ENCODE measurements around the gene KNOP1. TPM values are rescaled to one million over a fixed set of nuclear protein-coding genes. Genes with fewer than 3 reads are reported as not detected.

KNOP1 gene
- total RNA-seq, 2 experiments from 2014 or later = 32.0 to 34.4 TPM

GRCh38 chr16:19716183-19716582 is 1.8 kb downstream of the KNOP1 start:
- H3K27me3 Mint-ChIP-seq = no peaks in the 10 kb centered on the region
- no peak overlapping the region for H3K27ac Mint-ChIP-seq
- no peak for DNase-seq
- H3K36me3 Mint-ChIP-seq = peaks cover 26% of the 10 kb centered on the region
- H3K4me3 Mint-ChIP-seq = peak overlapping the region; percentile 94
- H3K4me1 Mint-ChIP-seq = peaks cover 11% of the 10 kb centered on the region
- no peaks in the 10 kb centered on the region for H3K9me3 Mint-ChIP-seq

GRCh38 chr16:19715566-19715965 is 2.5 kb downstream of the KNOP1 start:
- no peak overlapping the region for H3K4me3 Mint-ChIP-seq
- no peaks in the 10 kb centered on the region for H3K9me3 Mint-ChIP-seq
- H3K27me3 Mint-ChIP-seq = no peaks in the 10 kb centered on the region
- H3K4me1 Mint-ChIP-seq = peaks cover 11% of the 10 kb centered on the region
- DNase-seq = no peak
- peak overlapping the region; percentile 20 for H3K27ac Mint-ChIP-seq
- H3K36me3 Mint-ChIP-seq = peaks cover 26% of the 10 kb centered on the region

GRCh38 chr16:19713697-19714096 is 4.3 kb downstream of the KNOP1 start:
- H3K36me3 Mint-ChIP-seq = peaks cover 36% of the 10 kb centered on the region
- no peaks in the 10 kb centered on the region for H3K9me3 Mint-ChIP-seq
- H3K4me1 Mint-ChIP-seq = peaks cover 11% of the 10 kb centered on the region
- no peak overlapping the region for H3K27ac Mint-ChIP-seq
- no peaks in the 10 kb centered on the region for H3K27me3 Mint-ChIP-seq
- H3K4me3 Mint-ChIP-seq = no peak overlapping the region
- DNase-seq = no peak

- no peaks in the 10 kb centered on the region for H3K27me3 Mint-ChIP-seq
- peaks cover 11% of the 10 kb centered on the region for H3K4me1 Mint-ChIP-seq
- no peak for DNase-seq
- no peak overlapping the region for H3K4me3 Mint-ChIP-seq
- H3K9me3 Mint-ChIP-seq = no peaks in the 10 kb centered on the region
- H3K27ac Mint-ChIP-seq = no peak overlapping the region
- peaks cover 36% of the 10 kb centered on the region for H3K36me3 Mint-ChIP-seq
These were observed 5.5 kb downstream of the KNOP1 start for GRCh38 chr16:19712418-19713058.

- H3K9me3 Mint-ChIP-seq = no peaks in the 10 kb centered on the region
- peaks cover 36% of the 10 kb centered on the region for H3K36me3 Mint-ChIP-seq
- H3K27ac Mint-ChIP-seq = no peak overlapping the region
- H3K4me1 Mint-ChIP-seq = peaks cover 10% of the 10 kb centered on the region
- no peaks in the 10 kb centered on the region for H3K27me3 Mint-ChIP-seq
- H3K4me3 Mint-ChIP-seq = no peak overlapping the region
- no peak for DNase-seq
These were observed 6.4 kb downstream of the KNOP1 start for GRCh38 chr16:19711643-19712042.

GRCh38 chr16:19710991-19711545 is 7.0 kb downstream of the KNOP1 start:
- no peaks in the 10 kb centered on the region for H3K27me3 Mint-ChIP-seq
- no peak overlapping the region for H3K4me3 Mint-ChIP-seq
- peaks cover 4% of the 10 kb centered on the region for H3K4me1 Mint-ChIP-seq
- no peak for DNase-seq
- peaks cover 35% of the 10 kb centered on the region for H3K36me3 Mint-ChIP-seq
- no peaks in the 10 kb centered on the region for H3K9me3 Mint-ChIP-seq
- H3K27ac Mint-ChIP-seq = no peak overlapping the region

- H3K27ac Mint-ChIP-seq = no peak overlapping the region
- peaks cover 3% of the 10 kb centered on the region for H3K4me1 Mint-ChIP-seq
- peaks cover 38% of the 10 kb centered on the region for H3K36me3 Mint-ChIP-seq
- H3K4me3 Mint-ChIP-seq = no peak overlapping the region
- H3K27me3 Mint-ChIP-seq = no peaks in the 10 kb centered on the region
- DNase-seq = no peak
- no peaks in the 10 kb centered on the region for H3K9me3 Mint-ChIP-seq
These were observed 7.7 kb downstream of the KNOP1 start for GRCh38 chr16:19710191-19710908.

- peak overlapping the region; percentile 52 for H3K27ac Mint-ChIP-seq
- no peak overlapping the region for H3K4me3 Mint-ChIP-seq
- H3K9me3 Mint-ChIP-seq = no peaks in the 10 kb centered on the region
- no peaks in the 10 kb centered on the region for H3K27me3 Mint-ChIP-seq
- peaks cover 3% of the 10 kb centered on the region for H3K4me1 Mint-ChIP-seq
- peaks cover 40% of the 10 kb centered on the region for H3K36me3 Mint-ChIP-seq
- DNase-seq = no peak
These were observed 8.5 kb downstream of the KNOP1 start for GRCh38 chr16:19709381-19710136.

GRCh38 chr16:19708296-19709205 is 9.5 kb downstream of the KNOP1 start:
- H3K9me3 Mint-ChIP-seq = no peaks in the 10 kb centered on the region
- peaks cover 3% of the 10 kb centered on the region for H3K4me1 Mint-ChIP-seq
- no peak for DNase-seq
- H3K27me3 Mint-ChIP-seq = no peaks in the 10 kb centered on the region
- peaks cover 37% of the 10 kb centered on the region for H3K36me3 Mint-ChIP-seq
- H3K4me3 Mint-ChIP-seq = no peak overlapping the region
- no peak overlapping the region for H3K27ac Mint-ChIP-seq

GRCh38 chr16:19707569-19708295 is 10.3 kb downstream of the KNOP1 start:
- Mint-ChIP-seq H3K36me3 (peaks cover 42% of the 10 kb centered on the region), H3K4me3 (no peak overlapping the region), H3K27ac (no peak overlapping the region), H3K9me3 (no peaks in the 10 kb centered on the region), H3K27me3 (no peaks in the 10 kb centered on the region), H3K4me1 (peaks cover 3% of the 10 kb centered on the region)
- DNase-seq = no peak

GRCh38 chr16:19706846-19707245 is 11.2 kb downstream of the KNOP1 start:
- Mint-ChIP-seq H3K36me3 (peaks cover 48% of the 10 kb centered on the region), H3K27ac (no peak overlapping the region), H3K27me3 (no peaks in the 10 kb centered on the region), H3K4me1 (peaks cover 2% of the 10 kb centered on the region), H3K9me3 (no peaks in the 10 kb centered on the region), H3K4me3 (no peak overlapping the region)
- no peak for DNase-seq

GRCh38 chr16:19705843-19706242 is 12.2 kb downstream of the KNOP1 start:
- no peaks in the 10 kb centered on the region for H3K4me1 Mint-ChIP-seq
- no peak for DNase-seq
- no peaks in the 10 kb centered on the region for H3K9me3 Mint-ChIP-seq
- H3K27ac Mint-ChIP-seq = no peak overlapping the region
- no peaks in the 10 kb centered on the region for H3K27me3 Mint-ChIP-seq
- H3K36me3 Mint-ChIP-seq = peaks cover 46% of the 10 kb centered on the region
- no peak overlapping the region for H3K4me3 Mint-ChIP-seq

GRCh38 chr16:19705146-19705501 is 12.9 kb downstream of the KNOP1 start:
- Mint-ChIP-seq H3K27me3 (no peaks in the 10 kb centered on the region), H3K36me3 (peaks cover 46% of the 10 kb centered on the region), H3K4me1 (no peaks in the 10 kb centered on the region), H3K9me3 (no peaks in the 10 kb centered on the region), H3K27ac (no peak overlapping the region), H3K4me3 (no peak overlapping the region)
- DNase-seq = no peak

Measured in activated naive CD8-positive, alpha-beta T cell treated with anti-CD3 and anti-CD28 coated beads for 36 hours (primary cell).